OCI-LY7 (cell line): Measurements from ENCODE around the gene ZNF467. TPM values are rescaled to one million over a fixed set of nuclear protein-coding genes. Genes with fewer than 3 reads are reported as not detected.

Experiments
- BruUV-seq: library from RNA; stranded (reverse); fragments of 400-500 nt; replicated peaks from 2 replicates; lab custom pipeline; 2021; lab: Mats Ljungman, UMichigan
- CTCF ChIA-PET: fragments of 300-600 bp; sonication (Branson Sonifier 250); formaldehyde crosslinking; loops from one replicate; lab custom pipeline; 2022; ENCODE audit warnings: antibody characterized with exemption; ENCODE audit not compliant: unreplicated experiment; lab: Charles Lee
- POLR2A ChIA-PET: fragments of 300-600 bp; sonication (Branson Sonifier 250); formaldehyde crosslinking; loops from one replicate; lab custom pipeline; 2022; ENCODE audit warnings: antibody characterized with exemption; lab: Charles Lee
- DNase-seq: peaks from one replicate; pipeline ENCODE4 v3.0.0-alpha.2; 2015; ENCODE audit warnings: low spot score
- H2AFZ ChIP-seq: fragments of 200-600 bp; sonication (generic), shearing (Covaris generic); 2 replicates; pipeline ENCODE4 v1.6.1; 2014; ENCODE audit warnings: mild to moderate bottlenecking, antibody characterized with exemption, low read length, moderate library complexity
- H3K27ac ChIP-seq: fragments of 200-600 bp; sonication (generic); 2 replicates; pipeline ENCODE4 v1.5.1; 2014; ENCODE audit warnings: mixed run types, low read depth, mild to moderate bottlenecking, moderate library complexity, low read length, inconsistent platforms; ENCODE audit not compliant: poor library complexity, severe bottlenecking
- H3K36me3 ChIP-seq: fragments of 200-600 bp; sonication (generic); 2 replicates; pipeline ENCODE4 v1.6.1; 2014; ENCODE audit warnings: mild to moderate bottlenecking, antibody characterized with exemption, low read length, moderate library complexity, mixed read lengths; ENCODE audit not compliant: insufficient read depth
- H3K4me1 ChIP-seq: fragments of 200-600 bp; sonication (generic); 2 replicates; pipeline ENCODE4 v1.5.1; 2014; ENCODE audit warnings: mild to moderate bottlenecking, low read length; ENCODE audit not compliant: insufficient read depth, poor library complexity, severe bottlenecking
- H3K4me2 ChIP-seq: fragments of 200-600 bp; sonication (generic); 2 replicates; pipeline ENCODE4 v1.6.1; 2014; ENCODE audit warnings: mild to moderate bottlenecking, low read length
- H3K4me3 ChIP-seq: fragments of 200-600 bp; sonication (generic); 2 replicates; pipeline ENCODE4 v1.5.1; 2014; ENCODE audit warnings: mild to moderate bottlenecking, low read depth, low read length; ENCODE audit not compliant: poor library complexity, severe bottlenecking
- H3K79me2 ChIP-seq: fragments of 200-600 bp; sonication (generic); 2 replicates; pipeline ENCODE4 v1.6.1; 2016; ENCODE audit warnings: low read depth, mild to moderate bottlenecking, low read length, moderate library complexity, mixed read lengths; ENCODE audit not compliant: insufficient read depth
- H3K9me2 ChIP-seq: fragments of 200-600 bp; sonication (generic); 2 replicates; pipeline ENCODE4 v1.6.1; 2016; ENCODE audit warnings: mild to moderate bottlenecking, low read length, mixed read lengths; ENCODE audit not compliant: insufficient read depth
- H3K9me3 ChIP-seq: fragments of 200-600 bp; sonication (generic); 2 replicates; pipeline ENCODE4 v1.6.1; 2014; ENCODE audit warnings: mild to moderate bottlenecking, mixed run types, low read length, mixed read lengths
- H4K20me1 ChIP-seq: fragments of 200-600 bp; sonication (generic); 2 replicates; pipeline ENCODE4 v1.6.1; 2014; ENCODE audit warnings: mild to moderate bottlenecking, antibody characterized with exemption, low read length, moderate library complexity, mixed read lengths; ENCODE audit not compliant: insufficient read depth
- CTCF ChIP-seq: fragments of 200-600 bp; sonication (generic); conservative IDR thresholded peaks from 2 replicates; pipeline ENCODE4 v1.5.1; 2014; ENCODE audit warnings: mild to moderate bottlenecking, antibody characterized with exemption, low read length, moderate library complexity, mixed read lengths
- EZH2phosphoT487 ChIP-seq: fragments of 200-600 bp; sonication (generic); IDR thresholded peaks from 2 replicates; pipeline ENCODE4 v1.6.1; 2018; ENCODE audit warnings: low read depth, borderline replicate concordance, mild to moderate bottlenecking, mixed run types, antibody characterized with exemption, low read length, moderate library complexity, mixed read lengths
- intact Hi-C: fragments of 100-400 bp; cut with micrococcal nuclease; formaldehyde crosslinking; loops from one replicate; pipeline ENCODE4 v1.10.0; 2022; ENCODE audit not compliant: unreplicated experiment
- total RNA-seq, 2 experiments: library from RNA; depleted of rRNA in 1 of 2; stranded (reverse); fragments of >200 nt in 1 of 2; shearing (Covaris generic) in 1 of 2; gene quantifications; 2 replicates each; pipeline ENCODE4 v1.2.3, GENCODE V29; 2014 to 2022

ZNF467 gene
- total RNA-seq, 2 experiments from 2014 or later: 0.22 to 0.40 TPM

DNA sequence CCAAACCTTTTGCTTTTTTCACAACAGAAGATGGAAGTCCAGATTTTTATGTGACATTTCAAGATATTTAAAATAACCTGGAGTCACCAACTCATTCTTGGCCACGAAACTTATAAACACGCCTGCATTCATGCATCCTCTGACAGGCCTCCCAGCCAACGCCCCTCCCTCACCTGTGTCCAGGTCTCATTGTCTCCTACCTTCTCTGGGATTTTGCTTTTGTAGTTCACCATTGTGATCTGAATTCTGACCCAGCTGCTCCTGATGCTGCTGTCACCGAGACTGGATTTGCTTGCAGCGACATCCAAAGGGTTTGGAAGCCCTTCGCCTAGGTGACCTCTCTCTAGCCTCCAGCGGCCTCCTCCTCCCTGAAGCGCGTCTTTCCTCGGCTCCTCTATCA is 10.8 kb downstream of the ZNF467 start:
- intact Hi-C loops: no loop called here
- ChIA-PET POLR2A (interaction anchor here (0.6 kb wide), 1 partner anchor 9 kb away, joined by 3 read pairs; no protein-coding TSS in a partner anchor), CTCF (interaction anchor here (0.5 to 1.0 kb wide), 2 partner anchors 10 to 16 kb away, joined by 3 read pairs; no protein-coding TSS in a partner anchor)
- DNase-seq: no peak
- no peaks in the 10 kb centered on the region for H3K9me2 ChIP-seq
- H4K20me1 ChIP-seq: no peaks in the 10 kb centered on the region
- no peaks in the 10 kb centered on the region for H3K4me1 ChIP-seq
- no peak overlapping the region for H3K27ac ChIP-seq
- no peak overlapping the region for H3K4me3 ChIP-seq
- no peak overlapping the region for H2AFZ ChIP-seq
- TF ChIP-seq EZH2phosphoT487 (no peak), CTCF (no peak)
- no peak overlapping the region for H3K4me2 ChIP-seq
- no peaks in the 10 kb centered on the region for H3K79me2 ChIP-seq
- BruUV-seq: no TSS peak
- H3K9me3 ChIP-seq: no peaks in the 10 kb centered on the region
- H3K36me3 ChIP-seq: no peaks in the 10 kb centered on the region

DNA sequence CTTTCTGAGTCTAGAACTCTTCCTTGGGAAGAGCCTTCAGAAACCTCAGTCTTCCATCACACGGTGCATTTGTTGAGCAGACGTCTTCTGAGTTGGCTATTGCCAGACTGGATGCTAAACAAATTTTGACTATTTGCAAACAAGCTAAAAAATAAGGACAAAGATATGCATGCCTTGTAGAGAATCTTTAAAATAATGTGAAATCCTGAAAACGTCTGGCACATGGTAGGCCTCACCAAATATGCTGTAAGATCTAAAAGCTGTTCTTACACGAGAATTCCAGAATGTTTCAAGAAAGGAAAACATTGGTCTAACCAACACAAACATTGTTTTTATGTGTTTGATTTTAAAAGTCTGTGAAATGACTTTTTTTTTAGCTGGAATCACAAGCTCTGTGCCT is 11.3 kb downstream of the ZNF467 start:
- no peak overlapping the region for H3K27ac ChIP-seq
- no TSS peak for BruUV-seq
- H2AFZ ChIP-seq: no peak overlapping the region
- POLR2A ChIA-PET: interaction anchor here (0.6 to 1.2 kb wide), 2 partner anchors 9 to 10 kb away, joined by 3 read pairs; no protein-coding TSS in a partner anchor
- intact Hi-C loops: no loop called here
- H3K9me2 ChIP-seq: no peaks in the 10 kb centered on the region
- H3K9me3 ChIP-seq: no peaks in the 10 kb centered on the region
- H3K36me3 ChIP-seq: no peaks in the 10 kb centered on the region
- no peak for TF ChIP-seq CTCF
- TF ChIP-seq EZH2phosphoT487: no peak
- H3K4me3 ChIP-seq: no peak overlapping the region
- H3K4me1 ChIP-seq: no peaks in the 10 kb centered on the region
- no peak for DNase-seq
- no peaks in the 10 kb centered on the region for H3K79me2 ChIP-seq
- H4K20me1 ChIP-seq: no peaks in the 10 kb centered on the region
- H3K4me2 ChIP-seq: no peak overlapping the region
- CTCF ChIA-PET: interaction anchor here (0.5 kb wide), 1 partner anchor 16 kb away, joined by 3 read pairs; no protein-coding TSS in a partner anchor

DNA sequence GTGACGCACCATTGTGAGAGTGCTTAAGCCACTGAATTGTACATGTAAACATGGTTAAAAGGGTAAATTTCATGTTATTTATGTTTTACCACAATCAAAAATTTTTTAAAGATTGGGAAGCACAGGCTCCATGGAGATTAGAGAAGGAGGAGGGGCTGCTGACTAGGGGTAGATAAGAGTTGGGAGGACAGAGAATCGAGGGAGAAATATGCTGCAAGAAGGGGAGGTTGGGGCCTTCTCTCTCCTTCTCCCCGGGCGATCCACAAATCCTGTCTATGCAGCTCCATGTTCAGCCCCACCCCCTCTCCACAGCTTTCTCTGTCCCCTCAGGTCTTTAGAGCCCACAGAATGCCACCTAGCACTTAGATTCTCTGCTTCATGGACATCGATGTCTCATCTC is 12.1 kb downstream of the ZNF467 start:
- no peak for TF ChIP-seq CTCF
- no peak for TF ChIP-seq EZH2phosphoT487
- CTCF ChIA-PET: interaction anchor here (0.6 kb wide), 1 partner anchor 1870 kb away, joined by 3 read pairs; no protein-coding TSS in a partner anchor
- Histone ChIP-seq H4K20me1 (no peaks in the 10 kb centered on the region), H3K4me2 (no peak overlapping the region), H2AFZ (no peak overlapping the region), H3K4me1 (no peaks in the 10 kb centered on the region), H3K79me2 (no peaks in the 10 kb centered on the region), H3K27ac (no peak overlapping the region), H3K4me3 (no peak overlapping the region), H3K9me3 (no peaks in the 10 kb centered on the region), H3K36me3 (no peaks in the 10 kb centered on the region), H3K9me2 (no peaks in the 10 kb centered on the region)
- no TSS peak for BruUV-seq
- intact Hi-C loops: no loop called here
- no peak for DNase-seq
- POLR2A ChIA-PET: interaction anchor here (1.2 kb wide), 1 partner anchor 10 kb away, joined by 3 read pairs; no protein-coding TSS in a partner anchor
